ENCODE data around the gene FANCG.

Gene FANCG

GRCh38 chr9:35079426-35080341 is at the start of gene FANCG:
Gene FANCG, minus strand, starts transcription at chr9:35079942. Its CDS starts 418 bp downstream, at chr9:35079524.
- peak; percentile 87 for DNase-seq

- peak; percentile 86 for DNase-seq
These were observed 37.3 kb upstream of the FANCG start for GRCh38 chr9:35116898-35117551.

- no peak for DNase-seq
These were observed 36.8 kb upstream of the FANCG start for GRCh38 chr9:35116539-35116897.

- DNase-seq, result peak; percentile 95
These were observed 36.2 kb upstream of the FANCG start, which contains the start of gene ATOSB for GRCh38 chr9:35115680-35116538. Gene ATOSB, minus strand, starts transcription at chr9:35115862. Its CDS starts 7,588 bp downstream, at chr9:35108274.

- peak; percentile 40 for DNase-seq
These were observed 35.3 kb upstream of the FANCG start for GRCh38 chr9:35114840-35115628.

DNA sequence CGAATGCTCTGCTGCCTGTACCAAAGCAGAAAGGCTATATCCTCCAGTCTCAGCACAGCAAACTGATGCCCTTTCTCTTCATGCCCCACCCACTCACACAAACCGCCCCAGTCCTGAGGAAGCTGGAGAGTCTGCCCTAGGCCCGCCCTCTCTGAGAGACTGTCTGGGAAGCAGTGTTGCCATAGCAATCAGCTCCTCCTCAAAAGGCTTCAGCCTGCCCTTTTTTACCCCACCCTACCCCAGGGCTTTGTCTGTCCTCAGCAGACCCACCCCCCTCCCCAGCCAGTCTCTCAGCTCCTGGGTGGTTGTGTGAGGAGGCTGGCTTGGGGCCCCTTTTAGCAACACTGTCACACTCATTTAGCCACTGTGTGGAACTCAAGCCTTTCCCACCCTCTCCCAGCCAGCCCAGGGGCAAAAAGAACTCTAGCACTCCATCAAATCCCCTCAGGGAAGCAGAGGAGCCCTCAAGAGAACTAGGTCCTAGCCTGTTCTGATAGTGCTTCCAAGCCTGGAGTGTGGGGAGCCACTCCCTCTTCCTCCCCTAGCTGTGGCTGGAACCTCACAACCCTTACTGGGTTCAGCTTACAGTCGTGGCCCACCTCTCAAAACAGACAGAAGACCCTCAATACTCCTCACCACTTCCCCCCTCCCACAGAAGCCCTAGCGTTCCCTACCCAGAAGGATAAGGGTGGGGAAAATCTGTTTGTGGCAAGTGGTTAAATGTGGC is 34.5 kb upstream of the FANCG start:
- peak; percentile 65 for DNase-seq

GRCh38 chr9:35112257-35113020 is 32.7 kb upstream of the FANCG start:
- peak; percentile 21 for DNase-seq

GRCh38 chr9:35111001-35111933 is 31.5 kb upstream of the FANCG start:
- peak; percentile 97 for DNase-seq

DNA sequence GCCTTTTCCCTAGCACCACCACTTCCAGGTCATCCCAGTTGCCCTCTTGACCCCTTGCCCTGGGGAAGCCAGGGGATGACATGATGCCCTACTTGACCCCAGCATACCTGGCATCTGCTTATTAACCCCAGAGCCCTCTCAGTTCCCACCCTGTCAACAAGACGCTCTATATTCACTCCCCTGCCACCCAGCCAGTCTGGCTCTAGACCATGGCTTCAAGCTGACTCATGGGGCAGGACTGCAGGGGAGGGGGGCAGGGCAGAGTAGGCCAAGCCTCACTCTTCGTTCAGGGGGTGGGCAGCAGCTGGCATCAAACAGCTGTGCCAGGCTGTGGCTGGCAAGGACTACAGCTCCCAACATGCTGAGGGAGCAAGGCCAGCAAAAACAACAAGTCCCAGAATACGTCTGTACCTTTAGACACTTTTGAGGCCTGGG is 30.6 kb upstream of the FANCG start:
- no peak for DNase-seq

GRCh38 chr9:35108946-35109575 is 29.3 kb upstream of the FANCG start:
- DNase-seq, result no peak

GRCh38 chr9:35108461-35108860 is 28.7 kb upstream of the FANCG start:
- DNase-seq, result no peak

DNA sequence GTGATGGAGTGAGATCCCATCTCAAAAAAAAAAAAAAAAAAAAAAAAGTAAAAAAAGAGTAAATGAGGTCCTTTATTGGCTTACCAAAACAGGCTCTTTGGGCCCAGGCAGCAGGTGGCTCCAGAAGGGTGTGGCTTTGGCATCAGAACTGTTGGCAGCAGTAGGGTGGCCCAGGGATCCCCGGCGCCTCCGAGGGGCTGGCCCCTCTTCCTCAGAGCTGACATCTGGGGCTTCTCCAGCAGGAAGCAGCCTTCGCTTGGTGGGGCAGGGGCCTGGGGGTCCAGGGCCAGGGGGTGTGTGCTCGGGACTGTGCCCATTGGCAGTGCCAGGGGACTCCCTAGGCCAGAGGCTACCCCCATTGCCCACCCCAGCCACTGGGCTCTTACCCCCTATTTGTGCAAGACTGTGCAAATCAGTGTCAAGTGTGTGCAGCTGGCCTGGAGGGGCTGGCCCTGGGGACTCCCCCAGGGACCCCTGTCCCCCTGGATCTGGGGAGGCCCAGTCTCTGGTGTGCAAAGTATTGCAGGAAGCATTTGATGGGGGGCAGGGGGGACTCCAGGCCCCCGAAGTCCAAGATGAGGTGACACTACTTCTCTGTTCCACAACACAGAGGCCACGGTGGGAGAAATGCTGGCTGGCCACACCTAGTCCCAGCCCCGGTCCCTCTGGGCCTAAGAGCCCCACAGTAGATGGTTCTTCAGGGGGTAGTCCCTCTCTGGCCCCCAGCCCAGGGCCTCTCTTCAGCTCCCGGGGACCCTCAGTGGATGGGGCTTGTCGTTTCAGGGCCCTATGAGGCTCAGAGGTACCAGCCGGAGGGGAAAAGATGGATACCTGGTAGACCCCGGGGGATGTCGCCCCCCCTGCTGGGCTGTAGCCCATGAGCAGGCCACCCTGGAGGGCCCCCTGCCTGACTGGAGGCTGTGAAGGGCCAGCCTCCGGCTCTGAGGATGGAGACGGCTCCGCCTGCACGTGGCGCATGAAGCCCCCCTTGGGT is 27.9 kb upstream of the FANCG start:
- DNase-seq, result no peak

DNA sequence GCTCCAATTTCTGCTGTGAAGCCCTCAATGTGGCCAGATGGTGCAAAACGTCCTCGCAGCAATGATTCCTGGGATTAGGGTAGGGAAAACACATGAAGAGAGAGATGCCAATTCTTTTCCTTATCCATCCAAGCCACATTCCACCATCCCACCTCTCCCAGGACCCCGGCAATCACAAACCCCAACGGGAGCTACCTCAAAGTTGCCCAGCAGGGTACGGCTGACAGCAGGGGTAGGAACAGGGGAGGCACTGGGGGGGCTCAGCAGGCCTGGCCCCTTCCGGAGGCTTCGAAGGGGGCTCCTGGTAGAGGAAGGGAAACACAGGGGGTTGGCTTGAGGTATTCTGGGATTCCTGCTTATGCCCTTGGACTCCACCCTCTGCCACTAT is 26.6 kb upstream of the FANCG start:
- no peak for DNase-seq

DNA sequence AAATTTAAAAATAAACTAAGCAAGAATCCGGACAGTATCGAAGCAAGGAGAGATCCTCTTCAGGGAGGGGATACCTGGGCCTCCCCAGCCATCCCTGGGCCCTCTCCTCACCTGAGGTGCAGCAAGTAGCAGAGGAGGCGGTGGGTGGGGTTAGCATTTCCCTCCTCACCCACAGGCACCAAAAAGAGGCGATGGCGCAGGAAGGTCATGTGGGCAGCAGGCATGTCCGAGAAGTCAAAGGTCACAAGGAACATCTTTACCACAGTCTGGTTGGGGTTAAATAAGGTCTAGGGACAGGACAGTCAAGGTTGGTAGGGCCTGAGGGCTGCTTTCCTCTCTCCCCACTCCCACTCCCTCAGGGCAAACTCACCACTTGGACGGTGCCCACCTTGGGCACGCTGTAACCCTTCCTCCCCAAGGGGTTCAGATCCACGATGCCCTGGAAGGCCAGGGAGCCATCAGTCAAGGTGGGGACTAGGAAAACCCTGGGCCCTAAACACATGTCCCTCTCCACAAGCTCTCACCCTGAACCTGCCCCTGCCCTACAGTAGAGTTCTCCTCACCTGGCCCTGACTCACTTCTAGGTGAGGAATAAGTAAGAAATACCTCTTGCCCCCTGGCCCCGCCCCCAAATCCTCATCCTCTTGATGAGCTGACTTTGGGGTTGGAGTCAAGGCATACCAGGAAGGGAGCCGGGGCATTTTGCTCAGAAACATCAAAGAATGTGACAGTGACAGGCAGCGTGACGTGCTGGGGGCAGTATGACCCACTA is 26.0 kb upstream of the FANCG start:
- no peak for DNase-seq

DNA sequence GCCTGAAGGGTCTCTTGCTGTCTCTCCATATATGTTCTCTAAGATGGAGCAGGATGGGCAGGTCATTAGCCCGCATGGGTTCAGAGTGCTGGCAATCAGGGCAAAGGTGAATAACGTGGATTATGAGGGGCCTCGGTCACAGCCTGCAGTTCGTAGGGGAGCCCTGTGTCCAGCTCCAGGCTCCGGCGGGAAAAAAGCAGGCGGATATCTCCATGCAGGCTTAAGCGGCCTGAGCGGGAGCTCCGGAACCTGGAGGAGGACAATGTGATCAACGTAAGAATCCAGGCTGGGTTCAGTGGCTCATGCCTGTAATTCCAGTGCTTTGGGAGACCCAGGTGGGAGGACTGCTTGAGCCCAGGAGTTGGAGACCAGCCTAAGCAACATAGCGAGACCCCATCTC is 25.4 kb upstream of the FANCG start:
- no peak for DNase-seq

GRCh38 chr9:35104586-35104985 is 24.8 kb upstream of the FANCG start:
- DNase-seq, result no peak

GRCh38 chr9:35103660-35104191 is 24.0 kb upstream of the FANCG start:
- no peak for DNase-seq

Measured in activated naive CD4-positive, alpha-beta T cell treated with Interleukin-2 at 50 U/mL for 16 hours (primary cell).